CD8-positive, alpha-beta memory T cell (primary cell): Measurements from ENCODE around the gene COX14. TPM values are rescaled to one million over a fixed set of nuclear protein-coding genes. Genes with fewer than 3 reads are reported as not detected.
"Not testable (repeated sequence)": the region's sequence is repeated elsewhere in the genome, so short reads cannot be mapped to it uniquely, and the experiment has no call there.

ENCODE experiments used
- CTCF ChIA-PET: fragments of 350-600 bp; sonication (Branson Sonifier 250); formaldehyde crosslinking; loops from one replicate; lab custom pipeline; 2021; ENCODE audit warnings: antibody characterized with exemption; lab: Charles Lee
- POLR2A ChIA-PET: fragments of 350-600 bp; sonication (Branson Sonifier 250); formaldehyde crosslinking; loops from one replicate; lab custom pipeline; 2021; ENCODE audit warnings: antibody characterized with exemption; lab: Charles Lee
- DNase-seq, 5 donors: peaks; one replicate each; pipeline versions ENCODE4 v3.0.0 to v3.0.0-alpha.2; 2020 to 2022; ENCODE audit warnings: mixed read lengths in 1 of 5
- H3K27ac ChIP-seq: one replicate; pipeline ENCODE4 v1.7.0; 2013; ENCODE audit warnings: low read depth, mild to moderate bottlenecking, low read length, moderate library complexity
- H3K27me3 ChIP-seq: 2 replicates; pipeline ENCODE4 v1.7.0; 2013; ENCODE audit warnings: low read length, mild to moderate bottlenecking; ENCODE audit not compliant: insufficient read depth, poor library complexity, severe bottlenecking
- H3K36me3 ChIP-seq: 2 replicates; pipeline ENCODE4 v1.7.0; 2013; ENCODE audit warnings: mild to moderate bottlenecking, low read length, moderate library complexity; ENCODE audit not compliant: insufficient read depth
- H3K4me1 ChIP-seq: 2 replicates; pipeline ENCODE4 v1.7.0; 2013; ENCODE audit warnings: mild to moderate bottlenecking, low read length, moderate library complexity; ENCODE audit not compliant: insufficient read depth
- H3K4me3 ChIP-seq: 2 replicates; pipeline ENCODE4 v1.7.0; 2013; ENCODE audit warnings: mild to moderate bottlenecking, low read length
- H3K9me3 ChIP-seq: 2 replicates; pipeline ENCODE4 v1.7.0; 2013; ENCODE audit warnings: mild to moderate bottlenecking, low read length
- H3K27ac Mint-ChIP-seq, 8 donors: one replicate each; pipeline ENCODE4 v1.8.0; 2020 to 2021; ENCODE audit warnings: mixed read lengths in 8 of 8, mild to moderate bottlenecking in 6 of 8, inconsistent platforms in 3 of 8, moderate library complexity in 3 of 8
- H3K27me3 Mint-ChIP-seq, 2 donors: one replicate each; pipeline ENCODE4 v1.8.0; 2020 to 2021; ENCODE audit warnings: mixed read lengths in 2 of 2, mild to moderate bottlenecking in 1 of 2, moderate library complexity in 1 of 2
- H3K36me3 Mint-ChIP-seq, 3 donors: one replicate each; pipeline ENCODE4 v1.8.0; 2020 to 2021; ENCODE audit warnings: mixed read lengths in 3 of 3, inconsistent platforms in 1 of 3, mild to moderate bottlenecking in 1 of 3
- H3K4me1 Mint-ChIP-seq, 3 donors: one replicate each; pipeline ENCODE4 v1.8.0; 2020 to 2021; ENCODE audit warnings: mixed read lengths in 3 of 3, inconsistent platforms in 1 of 3, mild to moderate bottlenecking in 1 of 3
- H3K4me3 Mint-ChIP-seq, 7 donors: one replicate each; pipeline ENCODE4 v1.8.0; 2020 to 2021; ENCODE audit warnings: mixed read lengths in 7 of 7, mild to moderate bottlenecking in 6 of 7, moderate library complexity in 4 of 7, inconsistent platforms in 2 of 7
- H3K9me3 Mint-ChIP-seq, 5 donors: one replicate each; pipeline ENCODE4 v1.8.0; 2020 to 2022; ENCODE audit warnings: mixed read lengths in 5 of 5, mild to moderate bottlenecking in 3 of 5, moderate library complexity in 2 of 5, inconsistent platforms in 1 of 5
- polyA plus RNA-seq: library from polyadenylated mRNA; unstranded; fragments of 300-500 nt; fragmentation: Illumina TruSeq; gene quantifications from one replicate; pipeline ENCODE4 v1.2.3, GENCODE V29; 2021
- total RNA-seq, 2 experiments: library from RNA; stranded (reverse); gene quantifications; one replicate each; pipeline ENCODE4 v1.2.3, GENCODE V29; 2021

Gene COX14
- total and polyA plus RNA-seq, 3 experiments from 2014 or later: 58.7 to 250 (median 59.2) TPM

GRCh38 chr12:50145439-50145838 is 33.4 kb downstream of the COX14 start:
- Mint-ChIP-seq H3K27me3 (no peaks in the 10 kb centered on the region), H3K27ac (peak overlapping the region in 1 of 8 donors; percentile 33), H3K4me1 (peaks cover 13 to 30% (median 20%) of the 10 kb centered on the region in 3 donors), H3K9me3 (no peaks in the 10 kb centered on the region), H3K36me3 (peaks cover 0 to 45% (median 9%) of the 10 kb centered on the region in 3 donors), H3K4me3 (no peak overlapping the region)
- Histone ChIP-seq H3K27me3 (no peaks in the 10 kb centered on the region), H3K9me3 (no peaks in the 10 kb centered on the region), H3K4me1 (no peaks in the 10 kb centered on the region), H3K4me3 (no peak overlapping the region), H3K27ac (no peak overlapping the region), H3K36me3 (peaks cover 9% of the 10 kb centered on the region)
- no peak for DNase-seq
- ChIA-PET CTCF (interaction anchor here (1.5 to 2.7 kb wide), 2 partner anchors 34 to 57 kb away, joined by 4 to 10 read pairs; partner anchors contain the start of gene COX14), POLR2A (interaction anchor here (0.6 kb wide), 2 partner anchors 17 to 21 kb away, joined by 3 to 7 read pairs; partner anchors contain the start of gene CERS5)

GRCh38 chr12:50147281-50147680 is 35.2 kb downstream of the COX14 start:
- no peak for DNase-seq
- H3K27ac Mint-ChIP-seq: no peak overlapping the region
- peaks cover 0 to 29% (median 4%) of the 10 kb centered on the region in 3 donors for H3K36me3 Mint-ChIP-seq
- no peaks in the 10 kb centered on the region for H3K4me1 ChIP-seq
- H3K4me3 ChIP-seq: no peak overlapping the region
- H3K27me3 Mint-ChIP-seq: no peaks in the 10 kb centered on the region
- H3K27ac ChIP-seq: no peak overlapping the region
- ChIA-PET POLR2A (interaction anchor here (0.6 kb wide), 1 partner anchor 330 kb away, joined by 3 read pairs; no protein-coding TSS in a partner anchor), CTCF (interaction anchor here (1.5 to 2.7 kb wide), 2 partner anchors 36 to 59 kb away, joined by 4 to 10 read pairs; partner anchors contain the start of gene COX14)
- no peak overlapping the region for H3K4me3 Mint-ChIP-seq
- H3K9me3 Mint-ChIP-seq: no peaks in the 10 kb centered on the region
- no peaks in the 10 kb centered on the region for H3K9me3 ChIP-seq
- H3K4me1 Mint-ChIP-seq: peaks cover 20 to 45% (median 30%) of the 10 kb centered on the region in 3 donors
- no peaks in the 10 kb centered on the region for H3K27me3 ChIP-seq
- peaks cover 9% of the 10 kb centered on the region for H3K36me3 ChIP-seq

DNA sequence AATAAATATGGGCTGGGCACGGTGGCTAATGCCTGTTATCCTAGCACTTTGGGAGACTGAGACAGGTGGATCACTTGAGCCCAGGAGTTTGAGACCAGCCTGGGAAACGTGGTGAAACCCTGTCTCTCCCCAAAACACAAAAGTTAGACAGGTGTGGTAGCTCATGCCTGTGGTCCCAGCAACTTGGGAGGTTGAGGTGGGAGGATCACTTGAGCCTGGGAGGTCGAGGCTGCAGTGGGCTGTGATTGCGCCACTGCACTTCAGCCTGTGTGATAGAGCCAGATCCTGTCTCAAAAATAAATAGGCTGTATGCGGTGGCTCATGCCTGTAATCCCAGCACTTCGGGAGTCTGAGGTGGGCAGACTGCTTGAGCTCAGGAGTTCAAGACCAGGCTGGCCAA is 36.0 kb downstream of the COX14 start:
- ChIA-PET POLR2A (interaction anchor here (0.6 kb wide), 1 partner anchor 329 kb away, joined by 3 read pairs; no protein-coding TSS in a partner anchor), CTCF (interaction anchor here (2.7 kb wide), 1 partner anchor 37 kb away, joined by 10 read pairs; the partner anchor contains the start of gene COX14)
- not testable (repeated sequence) for H3K4me3 ChIP-seq, H3K4me1 ChIP-seq, H3K27me3 ChIP-seq, H3K4me3 Mint-ChIP-seq, H3K27ac ChIP-seq, H3K27ac Mint-ChIP-seq, H3K36me3 ChIP-seq, DNase-seq, H3K9me3 Mint-ChIP-seq, H3K9me3 ChIP-seq, H3K27me3 Mint-ChIP-seq
- Mint-ChIP-seq H3K36me3 (peaks cover 0 to 24% (median 1%) of the 10 kb centered on the region in 3 donors), H3K4me1 (peaks cover 20 to 45% (median 30%) of the 10 kb centered on the region in 3 donors)

- POLR2A ChIA-PET: no interaction called here
- Histone ChIP-seq H3K4me1 (no peaks in the 10 kb centered on the region), H3K27me3 (no peaks in the 10 kb centered on the region), H3K9me3 (no peaks in the 10 kb centered on the region), H3K27ac (no peak overlapping the region), H3K36me3 (peaks cover 3% of the 10 kb centered on the region), H3K4me3 (no peak overlapping the region)
- CTCF ChIA-PET: interaction anchor here (1.2 kb wide), 1 partner anchor 11 kb away, joined by 3 read pairs; no protein-coding TSS in a partner anchor
- Mint-ChIP-seq H3K36me3 (peaks cover 0 to 19% (median 0%) of the 10 kb centered on the region in 3 donors), H3K27ac (peak overlapping the region in 5 of 8 donors; percentile 11 to 81 (median 23)), H3K4me3 (no peak overlapping the region), H3K4me1 (peaks cover 20 to 44% (median 30%) of the 10 kb centered on the region in 3 donors), H3K9me3 (no peaks in the 10 kb centered on the region), H3K27me3 (no peaks in the 10 kb centered on the region)
- no peak for DNase-seq
Observed at GRCh38 chr12:50149311-50149710, 37.3 kb downstream of the COX14 start.

DNA sequence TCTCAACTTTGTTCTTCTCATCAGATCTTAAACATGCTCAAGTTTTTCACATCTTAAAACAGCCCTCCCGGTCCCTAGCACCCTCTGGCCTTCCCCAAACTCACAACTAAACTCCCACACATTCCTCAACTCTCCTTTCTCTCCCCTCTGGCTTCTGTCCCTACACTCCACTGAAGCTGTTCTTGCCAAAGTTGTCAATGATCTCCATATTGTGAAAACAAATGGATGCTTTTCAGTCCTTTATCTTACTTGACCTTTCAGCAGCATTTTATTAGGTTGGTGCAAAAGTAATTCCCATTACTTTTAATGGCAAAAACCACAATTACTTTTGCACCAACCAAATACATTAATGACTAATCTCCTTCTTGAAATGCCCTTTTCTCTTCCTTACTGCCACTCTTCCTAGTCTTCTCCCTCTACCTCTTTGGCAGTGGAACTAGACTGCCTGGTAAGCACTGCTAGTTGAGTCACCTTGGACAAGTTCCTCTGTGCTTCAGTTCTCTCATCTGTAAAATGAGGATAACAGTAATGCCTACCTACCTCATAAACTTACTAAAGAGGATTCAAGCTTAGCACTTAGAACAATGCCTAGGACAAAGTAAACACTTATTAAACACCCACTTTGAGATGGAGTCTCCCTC is 39.1 kb downstream of the COX14 start:
- H3K4me1 ChIP-seq: no peaks in the 10 kb centered on the region
- H3K27ac ChIP-seq: no peak overlapping the region
- H3K9me3 ChIP-seq: no peaks in the 10 kb centered on the region
- peaks cover 0 to 9% (median 0%) of the 10 kb centered on the region in 3 donors for H3K36me3 Mint-ChIP-seq
- H3K36me3 ChIP-seq: peaks cover 3% of the 10 kb centered on the region
- peak overlapping the region in 5 of 8 donors; percentile 20 to 88 (median 48) for H3K27ac Mint-ChIP-seq
- H3K4me3 ChIP-seq: no peak overlapping the region
- H3K9me3 Mint-ChIP-seq: no peaks in the 10 kb centered on the region
- no peak for DNase-seq
- CTCF ChIA-PET: no interaction called here
- POLR2A ChIA-PET: no interaction called here
- no peaks in the 10 kb centered on the region for H3K27me3 Mint-ChIP-seq
- H3K27me3 ChIP-seq: no peaks in the 10 kb centered on the region
- no peak overlapping the region for H3K4me3 Mint-ChIP-seq
- H3K4me1 Mint-ChIP-seq: peaks cover 16 to 31% (median 21%) of the 10 kb centered on the region in 3 donors

GRCh38 chr12:50154947-50155346 is 42.9 kb downstream of the COX14 start:
- H3K9me3 Mint-ChIP-seq, H3K27me3 ChIP-seq, H3K4me3 Mint-ChIP-seq, H3K27me3 Mint-ChIP-seq, DNase-seq, POLR2A ChIA-PET, H3K4me1 ChIP-seq, H3K27ac ChIP-seq, H3K27ac Mint-ChIP-seq, H3K4me3 ChIP-seq, H3K36me3 ChIP-seq, H3K9me3 ChIP-seq: not testable (repeated sequence)
- peaks cover 21 to 39% (median 34%) of the 10 kb centered on the region in 3 donors for H3K4me1 Mint-ChIP-seq
- H3K36me3 Mint-ChIP-seq: peaks cover 0 to 19% (median 4%) of the 10 kb centered on the region in 3 donors
- CTCF ChIA-PET: interaction anchor here (1.3 kb wide), 1 partner anchor 21 kb away, joined by 3 read pairs; no protein-coding TSS in a partner anchor

GRCh38 chr12:50156641-50157040 is 44.6 kb downstream of the COX14 start:
- Mint-ChIP-seq H3K4me1 (peaks cover 21 to 40% (median 34%) of the 10 kb centered on the region in 3 donors), H3K36me3 (peaks cover 0 to 22% (median 4%) of the 10 kb centered on the region in 3 donors), H3K27me3 (no peaks in the 10 kb centered on the region), H3K4me3 (no peak overlapping the region), H3K27ac (peak overlapping the region in 3 of 8 donors; percentile 12 to 90 (median 63)), H3K9me3 (no peaks in the 10 kb centered on the region)
- ChIA-PET CTCF (interaction anchor here (1.0 to 1.1 kb wide), 2 partner anchors 45 to 86 kb away, joined by 3 to 5 read pairs; partner anchors contain the start of gene COX14), POLR2A (no interaction called here)
- Histone ChIP-seq H3K27me3 (no peaks in the 10 kb centered on the region), H3K4me1 (no peaks in the 10 kb centered on the region), H3K4me3 (no peak overlapping the region), H3K36me3 (peaks cover 3% of the 10 kb centered on the region), H3K9me3 (no peaks in the 10 kb centered on the region), H3K27ac (no peak overlapping the region)
- DNase-seq: no peak

GRCh38 chr12:50157259-50157658 is 45.2 kb downstream of the COX14 start:
- Mint-ChIP-seq H3K4me3 (no peak overlapping the region), H3K27ac (peak overlapping the region in 6 of 8 donors; percentile 2 to 90 (median 32)), H3K36me3 (peaks cover 0 to 22% (median 4%) of the 10 kb centered on the region in 3 donors), H3K4me1 (peaks cover 20 to 37% (median 34%) of the 10 kb centered on the region in 3 donors), H3K27me3 (no peaks in the 10 kb centered on the region), H3K9me3 (no peaks in the 10 kb centered on the region)
- ChIA-PET CTCF (interaction anchor here (1.4 kb wide), 1 partner anchor 11 kb away, joined by 5 read pairs; no protein-coding TSS in a partner anchor), POLR2A (no interaction called here)
- no peaks in the 10 kb centered on the region for H3K27me3 ChIP-seq
- no peak overlapping the region for H3K4me3 ChIP-seq
- DNase-seq: no peak
- no peaks in the 10 kb centered on the region for H3K4me1 ChIP-seq
- no peak overlapping the region for H3K27ac ChIP-seq
- H3K9me3 ChIP-seq: no peaks in the 10 kb centered on the region
- H3K36me3 ChIP-seq: peaks cover 3% of the 10 kb centered on the region
